ENCODE measurements around the gene CACFD1.

CACFD1 gene

DNA sequence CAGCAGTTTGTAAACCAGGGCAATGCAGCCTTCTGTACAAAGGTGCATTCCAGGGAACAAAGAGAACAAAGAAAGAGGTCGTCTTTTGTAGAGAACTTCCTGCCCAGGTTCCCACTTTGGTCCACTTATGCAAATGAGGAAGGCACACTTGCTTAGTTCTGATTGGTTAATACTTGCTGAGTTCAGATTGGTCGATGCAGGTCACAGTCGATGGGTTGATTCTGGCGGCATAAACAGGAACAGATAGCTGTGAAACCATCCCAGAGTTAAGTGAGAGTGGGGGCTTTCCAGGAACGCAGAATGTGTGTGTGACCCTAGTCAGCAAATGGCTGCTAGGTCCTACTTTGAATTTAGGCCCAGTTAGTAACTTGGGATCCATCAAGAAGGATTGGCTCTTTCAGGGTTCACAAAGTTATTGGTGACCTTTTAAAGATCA, 39.4 kb upstream of the CACFD1 start:
- DNase-seq (ENCODE audit: extremely low spot score): no peak
- no peak for TF ChIP-seq ELF4 (IDR thresholded peaks at IDR 0.05)
- TF ChIP-seq HDGF (IDR thresholded peaks at IDR 0.05; ENCODE audit: borderline replicate concordance): no peak
- TF ChIP-seq SUZ12 (IDR thresholded peaks at IDR 0.05): no peak
- no peak for TF ChIP-seq BHLHE40 (IDR thresholded peaks at IDR 0.05; ENCODE audit: borderline replicate concordance)
- no peak for TF ChIP-seq FOXA1 (IDR thresholded peaks at IDR 0.05)
- TF ChIP-seq FOXM1 (IDR thresholded peaks at IDR 0.05; ENCODE audit: borderline replicate concordance): no peak
- no peak for TF ChIP-seq TARDBP (IDR thresholded peaks at IDR 0.05)
- TF ChIP-seq, protein P1, sequence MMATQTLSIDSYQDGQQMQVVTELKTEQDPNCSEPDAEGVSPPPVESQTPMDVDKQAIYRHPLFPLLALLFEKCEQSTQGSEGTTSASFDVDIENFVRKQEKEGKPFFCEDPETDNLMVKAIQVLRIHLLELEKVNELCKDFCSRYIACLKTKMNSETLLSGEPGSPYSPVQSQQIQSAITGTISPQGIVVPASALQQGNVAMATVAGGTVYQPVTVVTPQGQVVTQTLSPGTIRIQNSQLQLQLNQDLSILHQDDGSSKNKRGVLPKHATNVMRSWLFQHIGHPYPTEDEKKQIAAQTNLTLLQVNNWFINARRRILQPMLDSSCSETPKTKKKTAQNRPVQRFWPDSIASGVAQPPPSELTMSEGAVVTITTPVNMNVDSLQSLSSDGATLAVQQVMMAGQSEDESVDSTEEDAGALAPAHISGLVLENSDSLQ (IDR thresholded peaks at IDR 0.05): no peak
- no peak for TF ChIP-seq CTBP1 (IDR thresholded peaks at IDR 0.05; ENCODE audit: borderline replicate concordance)
- no peak for TF ChIP-seq ZNF384 (IDR thresholded peaks at IDR 0.05)
- TF ChIP-seq L3MBTL2 (conservative IDR thresholded peaks at IDR 0.05): no peak
- POLR2A ChIA-PET: no interaction called here
- CTCF ChIA-PET: no interaction called here

DNA sequence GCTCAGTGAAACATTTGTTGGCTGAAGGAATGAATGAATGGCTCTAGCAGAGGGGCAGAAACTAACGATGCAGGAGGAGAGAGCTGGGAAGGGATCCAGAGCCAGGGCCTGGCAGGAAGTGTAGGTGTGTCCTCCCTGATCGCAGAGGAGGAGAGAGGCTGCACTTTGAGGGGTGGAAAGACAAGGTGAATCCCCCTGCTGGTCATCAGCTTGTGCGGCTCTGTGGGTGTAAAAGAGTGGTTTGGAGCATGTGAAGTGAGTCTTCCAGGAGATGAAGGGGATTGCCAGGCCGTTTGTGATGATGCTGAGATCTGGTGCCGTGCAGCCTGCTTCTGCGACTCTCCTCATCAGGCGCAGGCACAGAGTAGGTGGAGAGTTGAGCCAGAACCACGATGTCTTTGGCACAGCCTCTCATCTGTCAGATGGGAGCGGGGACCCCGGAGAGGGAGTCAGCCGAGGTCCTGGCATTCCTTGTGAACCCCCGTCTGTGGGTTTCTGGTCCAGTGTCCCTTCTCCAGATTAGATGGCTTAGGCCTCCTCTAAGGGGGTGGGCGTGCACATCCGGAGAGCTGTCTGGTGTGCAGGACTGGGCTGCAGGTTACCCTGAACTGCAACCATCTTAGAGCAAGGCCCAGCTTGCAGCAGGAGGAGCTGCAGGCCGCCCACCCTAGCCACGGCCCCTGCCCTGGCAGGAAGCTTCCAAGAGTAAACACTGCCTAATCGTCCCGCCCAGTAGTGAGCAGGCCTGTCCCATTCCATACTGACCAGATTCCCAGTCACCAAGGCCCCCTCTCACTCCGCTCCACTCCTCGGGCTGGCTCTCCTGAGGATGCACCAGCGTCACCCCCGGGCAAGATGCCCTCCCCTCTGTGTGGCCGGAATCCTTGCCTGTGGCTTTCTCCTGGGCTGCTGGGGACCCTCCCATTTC, 37.9 kb upstream of the CACFD1 start, which contains the start of gene ADAMTS13:
Gene ADAMTS13, plus strand, starts transcription at position 753 of the 928 bp plus-strand sequence. Its CDS starts 77 bp downstream, at position 830.
- CTCF ChIA-PET: interaction anchor here (0.7 kb wide), 1 partner anchor 383 kb away, joined by 4 read pairs; no protein-coding TSS in a partner anchor
- TF ChIP-seq BHLHE40 (IDR thresholded peaks at IDR 0.05; ENCODE audit: borderline replicate concordance) (no peak), SP1 (IDR thresholded peaks at IDR 0.05) (no peak), ELF4 (IDR thresholded peaks at IDR 0.05) (no peak), LEF1 (IDR thresholded peaks at IDR 0.05; ENCODE audit: borderline replicate concordance) (no peak), SUZ12 (IDR thresholded peaks at IDR 0.05) (no peak), FOXM1 (IDR thresholded peaks at IDR 0.05; ENCODE audit: borderline replicate concordance) (no peak), NFRKB (IDR thresholded peaks at IDR 0.05) (no peak), ZNF384 (IDR thresholded peaks at IDR 0.05) (no peak), ARNT (IDR thresholded peaks at IDR 0.05) (no peak), CTBP1 (IDR thresholded peaks at IDR 0.05; ENCODE audit: borderline replicate concordance) (no peak), FOXA1 (IDR thresholded peaks at IDR 0.05) (no peak), FOXK2 (IDR thresholded peaks at IDR 0.05) (no peak), TARDBP (IDR thresholded peaks at IDR 0.05) (no peak), L3MBTL2 (conservative IDR thresholded peaks at IDR 0.05) (no peak), HDGF (IDR thresholded peaks at IDR 0.05; ENCODE audit: borderline replicate concordance) (no peak)
- TF ChIP-seq, protein P1 (IDR thresholded peaks at IDR 0.05): no peak
- DNase-seq (ENCODE audit: extremely low spot score): peak; percentile 31
- POLR2A ChIA-PET: interaction anchor here (1.4 kb wide), 1 partner anchor 38 kb away, joined by 3 read pairs; the partner anchor contains the start of gene CACFD1

DNA sequence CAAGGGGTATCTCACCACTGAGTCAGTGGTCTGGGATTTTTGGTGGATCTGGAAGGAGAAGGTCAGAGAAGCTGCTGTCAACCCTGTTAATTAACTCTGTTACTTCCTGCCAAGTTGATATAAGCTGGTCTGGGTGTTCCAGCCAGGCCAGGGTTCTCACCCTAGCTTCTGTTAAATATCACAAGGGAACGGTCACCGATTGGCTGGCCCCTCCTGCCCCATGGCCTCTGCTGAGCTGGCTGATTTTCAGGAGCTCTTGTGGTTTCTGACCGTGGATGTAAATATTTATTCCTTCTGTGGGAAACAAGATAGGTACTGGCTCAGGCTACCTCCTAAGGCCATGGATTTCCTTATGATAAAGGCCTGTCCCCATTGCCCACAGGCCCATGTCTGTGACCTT, 36.6 kb upstream of the CACFD1 start:
- no peak for DNase-seq (ENCODE audit: extremely low spot score)
- ChIA-PET POLR2A (interaction anchor here (1.4 kb wide), 1 partner anchor 37 kb away, joined by 3 read pairs; the partner anchor contains the start of gene CACFD1), CTCF (no interaction called here)
- TF ChIP-seq ARNT (IDR thresholded peaks at IDR 0.05) (no peak), FOXK2 (IDR thresholded peaks at IDR 0.05) (no peak), FOXA1 (IDR thresholded peaks at IDR 0.05) (no peak), LEF1 (IDR thresholded peaks at IDR 0.05; ENCODE audit: borderline replicate concordance) (no peak), L3MBTL2 (conservative IDR thresholded peaks at IDR 0.05) (no peak), TARDBP (IDR thresholded peaks at IDR 0.05) (no peak), FOXM1 (IDR thresholded peaks at IDR 0.05; ENCODE audit: borderline replicate concordance) (no peak), HDGF (IDR thresholded peaks at IDR 0.05; ENCODE audit: borderline replicate concordance) (no peak), BHLHE40 (IDR thresholded peaks at IDR 0.05; ENCODE audit: borderline replicate concordance) (no peak), CTBP1 (IDR thresholded peaks at IDR 0.05; ENCODE audit: borderline replicate concordance) (no peak), SP1 (IDR thresholded peaks at IDR 0.05) (no peak)
- TF ChIP-seq, protein P1 (IDR thresholded peaks at IDR 0.05): no peak

DNA sequence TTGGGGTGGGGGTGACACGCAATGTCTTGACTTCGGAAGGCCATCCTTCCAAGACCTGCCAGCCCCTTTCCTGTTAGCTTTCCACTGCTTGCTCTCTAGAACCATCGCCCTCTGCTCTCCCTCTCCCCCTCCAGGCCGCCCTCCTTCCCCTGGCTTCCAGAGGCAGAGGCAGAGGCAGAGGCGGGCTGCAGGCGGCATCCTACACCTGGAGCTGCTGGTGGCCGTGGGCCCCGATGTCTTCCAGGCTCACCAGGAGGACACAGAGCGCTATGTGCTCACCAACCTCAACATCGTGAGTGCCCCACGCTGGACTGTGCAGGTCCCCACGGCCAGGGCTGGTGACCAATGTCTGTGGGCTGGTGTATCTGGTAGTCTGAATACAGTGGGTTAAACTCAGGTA, 35.6 kb upstream of the CACFD1 start:
- ChIA-PET CTCF (no interaction called here), POLR2A (interaction anchor here (1.3 kb wide), 1 partner anchor 36 kb away, joined by 5 read pairs; the partner anchor contains the start of gene CACFD1)
- DNase-seq (ENCODE audit: extremely low spot score): no peak
- TF ChIP-seq SP1 (IDR thresholded peaks at IDR 0.05): no peak
- no peak for TF ChIP-seq TARDBP (IDR thresholded peaks at IDR 0.05)
- TF ChIP-seq SUZ12 (IDR thresholded peaks at IDR 0.05): no peak
- no peak for TF ChIP-seq L3MBTL2 (conservative IDR thresholded peaks at IDR 0.05)
- no peak for TF ChIP-seq FOXM1 (IDR thresholded peaks at IDR 0.05; ENCODE audit: borderline replicate concordance)
- TF ChIP-seq FOXK2 (IDR thresholded peaks at IDR 0.05): no peak
- TF ChIP-seq CTBP1 (IDR thresholded peaks at IDR 0.05; ENCODE audit: borderline replicate concordance): no peak
- TF ChIP-seq LEF1 (IDR thresholded peaks at IDR 0.05; ENCODE audit: borderline replicate concordance): no peak
- no peak for TF ChIP-seq ELF4 (IDR thresholded peaks at IDR 0.05)
- no peak for TF ChIP-seq NFRKB (IDR thresholded peaks at IDR 0.05)
- TF ChIP-seq ZNF384 (IDR thresholded peaks at IDR 0.05): no peak
- no peak for TF ChIP-seq FOXA1 (IDR thresholded peaks at IDR 0.05)

DNA sequence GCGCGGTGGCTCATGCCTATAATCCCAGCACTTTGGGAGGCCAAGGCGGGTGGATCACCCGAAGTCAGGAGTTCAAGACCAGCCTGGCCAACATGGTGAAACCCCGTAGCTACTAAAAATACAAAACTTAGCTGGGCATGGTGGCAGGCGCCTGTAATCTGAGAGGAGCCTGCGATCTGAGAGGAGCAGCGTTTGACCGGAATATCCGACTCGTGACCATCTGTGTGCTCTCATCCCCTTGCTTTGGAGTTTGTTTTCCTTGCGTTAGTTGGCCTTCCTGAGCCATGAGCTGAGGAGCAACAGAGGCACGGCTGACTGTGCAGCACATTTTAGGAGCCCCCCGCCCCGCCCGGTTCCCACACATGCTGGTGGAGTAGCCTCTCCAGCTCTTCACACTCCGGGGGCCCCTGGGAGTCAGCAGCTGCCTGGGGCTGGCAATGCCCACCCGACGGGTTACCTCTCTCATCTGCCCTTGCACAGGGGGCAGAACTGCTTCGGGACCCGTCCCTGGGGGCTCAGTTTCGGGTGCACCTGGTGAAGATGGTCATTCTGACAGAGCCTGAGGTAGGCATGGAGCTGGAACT, 34.6 kb upstream of the CACFD1 start:
- DNase-seq (ENCODE audit: extremely low spot score): no peak
- TF ChIP-seq HDGF (IDR thresholded peaks at IDR 0.05; ENCODE audit: borderline replicate concordance) (no peak), ZNF384 (IDR thresholded peaks at IDR 0.05) (no peak), LEF1 (IDR thresholded peaks at IDR 0.05; ENCODE audit: borderline replicate concordance) (no peak), BHLHE40 (IDR thresholded peaks at IDR 0.05; ENCODE audit: borderline replicate concordance) (no peak), FOXA1 (IDR thresholded peaks at IDR 0.05) (no peak), SUZ12 (IDR thresholded peaks at IDR 0.05) (no peak), SP1 (IDR thresholded peaks at IDR 0.05) (no peak), CTBP1 (IDR thresholded peaks at IDR 0.05; ENCODE audit: borderline replicate concordance) (no peak), NFRKB (IDR thresholded peaks at IDR 0.05) (no peak), L3MBTL2 (conservative IDR thresholded peaks at IDR 0.05) (no peak), TARDBP (IDR thresholded peaks at IDR 0.05) (no peak), FOXM1 (IDR thresholded peaks at IDR 0.05; ENCODE audit: borderline replicate concordance) (no peak), FOXK2 (IDR thresholded peaks at IDR 0.05) (no peak), ARNT (IDR thresholded peaks at IDR 0.05) (no peak), ELF4 (IDR thresholded peaks at IDR 0.05) (no peak)
- TF ChIP-seq, protein P1 (IDR thresholded peaks at IDR 0.05): no peak
- ChIA-PET POLR2A (interaction anchor here (1.3 to 1.5 kb wide), 2 partner anchors 35 to 50 kb away, joined by 5 read pairs; partner anchors contain the start of gene CACFD1), CTCF (no interaction called here)

Data from HEK293T (cell line).